Measurements from ENCODE around the gene PACC1.

The PACC1 gene

DNA sequence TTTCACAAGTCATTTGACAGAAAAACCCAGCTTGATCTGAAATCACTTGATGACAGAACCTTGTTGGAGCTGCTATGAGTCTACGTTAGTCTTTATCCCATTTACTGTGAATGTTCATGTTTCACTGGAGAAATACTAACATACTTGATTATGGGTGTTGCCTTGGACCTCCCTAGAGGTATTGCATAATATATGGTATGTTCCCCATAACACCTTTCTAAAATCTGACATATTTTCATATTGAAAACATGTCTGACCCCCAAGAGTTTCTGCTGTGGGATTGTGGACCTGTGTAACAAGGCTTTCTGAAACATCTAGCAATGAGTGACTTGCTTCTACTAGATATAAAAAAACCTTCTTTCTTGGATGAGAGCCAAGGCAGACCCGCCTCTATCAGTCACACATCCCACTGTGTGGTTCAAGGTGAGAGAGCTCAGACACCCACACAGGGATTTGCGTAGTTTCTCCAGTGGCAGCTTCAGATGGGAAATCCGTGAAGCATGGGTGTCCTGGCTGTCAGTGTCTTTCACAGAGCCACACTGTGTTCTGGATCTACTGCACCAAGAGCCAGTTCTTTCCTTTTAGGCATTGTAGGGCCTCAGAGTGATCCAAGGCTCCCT, 22.6 kb upstream of the PACC1 start:
- DNase-seq = no peak

GRCh38 chr1:212434992-212435391, 20.3 kb upstream of the PACC1 start:
- no peak for DNase-seq

- DNase-seq = no peak
These were observed 19.1 kb upstream of the PACC1 start for GRCh38 chr1:212433577-212434462.

DNA sequence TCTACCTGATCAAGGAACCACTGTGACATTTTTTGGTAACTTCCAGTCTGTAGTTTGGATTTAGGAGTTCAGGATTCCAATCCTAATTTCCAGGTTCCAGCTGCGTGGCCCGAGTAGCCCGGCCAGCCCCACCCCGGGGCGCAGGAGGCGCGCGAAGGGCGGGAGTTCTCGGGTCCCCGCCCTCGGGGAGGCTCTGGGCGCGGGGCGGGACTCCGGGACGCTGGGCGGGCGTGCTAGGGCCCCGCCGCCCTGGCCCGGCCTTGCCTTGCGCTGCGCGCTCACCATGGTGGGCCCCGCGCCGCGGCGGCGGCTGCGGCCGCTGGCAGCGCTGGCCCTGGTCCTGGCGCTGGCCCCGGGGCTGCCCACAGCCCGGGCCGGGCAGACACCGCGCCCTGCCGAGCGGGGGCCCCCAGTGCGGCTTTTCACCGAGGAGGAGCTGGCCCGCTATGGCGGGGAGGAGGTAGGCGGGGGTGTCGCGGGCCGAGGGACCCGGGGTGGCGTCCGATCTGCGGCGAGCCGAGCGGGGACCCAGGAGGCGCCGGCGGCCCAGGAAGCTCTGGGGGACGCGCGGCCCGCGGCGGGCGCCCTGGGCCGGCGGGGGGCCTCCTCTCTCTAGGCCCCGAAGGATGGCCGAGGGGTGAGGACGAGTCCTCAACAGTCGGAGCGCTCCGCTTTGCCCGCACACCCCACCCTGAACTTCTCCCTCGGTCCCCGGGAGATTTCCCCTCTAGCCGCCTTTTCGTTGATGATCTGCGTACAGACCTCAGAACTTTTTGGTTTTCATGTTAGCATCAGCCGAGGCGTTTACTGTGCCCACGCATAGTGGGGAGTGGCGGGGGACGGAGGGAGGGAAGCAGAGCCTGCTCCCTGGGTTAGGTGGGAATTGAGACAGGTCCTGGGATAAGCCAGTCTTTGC, 18.2 kb upstream of the PACC1 start, which contains the start of gene NENF:
Gene NENF (plus strand): TSS at position 260 of the 916 bp plus-strand sequence. CDS start 24 bp downstream, at position 284.
- peak; percentile 74 for DNase-seq

- no peak for DNase-seq
These were observed 17.6 kb upstream of the PACC1 start for GRCh38 chr1:212432272-212432660.

- DNase-seq = no peak
These were observed 17.0 kb upstream of the PACC1 start for GRCh38 chr1:212431644-212432043.

- DNase-seq = no peak
These were observed 16.3 kb upstream of the PACC1 start for GRCh38 chr1:212430955-212431394.

DNA sequence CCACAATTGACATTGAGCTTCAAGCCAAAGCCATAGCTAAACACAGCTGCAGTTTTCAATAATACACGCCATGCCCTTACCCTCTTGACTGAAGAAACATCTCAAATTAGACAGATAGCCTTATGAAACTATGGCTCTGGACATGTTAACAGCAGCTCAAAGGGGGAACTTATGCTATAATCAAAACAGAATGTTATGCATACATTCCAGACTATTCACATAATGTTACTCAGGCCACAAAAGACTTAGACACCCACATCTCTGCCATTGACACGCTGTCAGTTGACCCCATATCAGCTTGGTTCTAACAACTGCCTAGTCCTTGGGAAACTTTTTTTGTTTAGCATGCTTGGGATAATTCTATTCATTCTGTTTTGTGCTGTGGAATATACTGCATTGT, 15.7 kb upstream of the PACC1 start:
- DNase-seq = no peak

GRCh38 chr1:212428496-212428895, 13.8 kb upstream of the PACC1 start:
- no peak for DNase-seq

DNA sequence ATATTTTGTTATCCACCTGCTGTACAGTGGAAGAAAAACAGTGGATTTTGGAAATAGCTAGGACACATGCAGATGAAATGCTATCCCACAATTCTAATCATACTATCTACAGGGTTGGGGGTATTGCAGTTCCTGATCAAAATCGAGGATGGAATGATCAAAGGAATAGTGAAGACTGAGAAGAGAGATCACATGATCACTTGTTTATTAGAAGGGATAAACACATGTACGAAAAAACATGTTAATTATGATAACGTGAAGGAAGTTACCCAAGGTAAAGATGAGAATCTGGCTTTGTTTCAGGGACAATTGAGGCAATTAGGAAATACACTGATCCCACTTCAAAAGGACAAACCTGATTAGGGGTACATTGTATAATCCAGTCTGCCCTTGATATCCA, 9.2 kb upstream of the PACC1 start:
- no peak for DNase-seq

GRCh38 chr1:212421165-212421564, 6.5 kb upstream of the PACC1 start:
- DNase-seq = no peak

DNA sequence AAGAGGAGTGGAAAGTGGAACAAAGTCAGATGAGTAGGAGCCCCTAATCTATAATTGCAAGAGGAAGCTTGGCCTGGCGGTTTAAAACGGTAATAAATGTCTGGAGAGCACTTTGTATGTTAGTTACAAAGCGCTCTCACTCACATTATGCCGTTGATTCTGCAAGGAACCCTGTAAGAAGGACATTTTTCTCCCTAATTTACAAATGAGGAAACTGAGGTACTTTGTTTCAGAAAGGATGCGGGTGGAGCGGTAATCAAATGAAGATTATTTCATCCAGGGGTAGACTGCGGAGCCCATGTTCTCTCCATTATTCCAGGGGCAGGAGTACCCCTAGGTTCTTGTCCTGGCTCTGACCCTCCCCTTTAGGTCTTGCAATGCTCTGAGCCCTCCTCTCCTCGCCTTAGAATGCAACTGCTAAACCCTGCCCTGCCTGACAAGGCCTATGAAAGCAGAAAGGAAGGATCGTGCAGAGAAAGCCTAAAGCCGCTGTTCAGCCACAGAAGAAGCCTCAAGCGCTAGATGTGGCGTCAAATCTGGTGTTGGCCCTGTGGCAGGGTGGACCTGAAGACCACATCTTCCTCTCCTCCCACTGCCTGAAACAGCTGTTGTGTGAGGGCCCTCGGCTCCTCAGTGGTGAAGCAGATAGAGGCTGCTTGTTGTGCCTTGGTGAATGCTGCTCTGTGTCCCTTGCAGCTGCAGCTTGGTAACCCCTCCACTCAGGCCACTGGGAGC, 588 bp upstream of the PACC1 start:
- DNase-seq = no peak

GRCh38 chr1:212413902-212414327, 771 bp downstream of the PACC1 start:
- no peak for DNase-seq

DNA sequence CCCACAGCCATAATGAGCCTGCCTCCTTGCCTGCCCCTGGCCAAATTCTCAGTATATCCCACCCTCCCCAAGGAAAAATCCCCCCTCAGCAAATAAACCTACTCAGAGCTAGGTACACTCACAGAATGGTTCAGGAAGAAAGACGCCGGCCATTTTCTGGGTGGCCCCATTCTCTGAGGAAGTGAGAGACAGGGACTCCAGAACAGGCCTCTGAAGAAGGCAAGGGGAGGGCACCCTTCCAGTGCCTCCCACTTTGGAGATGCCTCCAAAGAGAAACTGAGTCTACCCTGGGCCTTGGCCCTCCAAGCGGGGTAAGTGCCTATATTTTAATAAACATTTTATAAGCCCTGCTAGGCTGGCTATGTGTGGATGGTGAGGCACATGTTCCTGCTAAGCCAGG, 2.3 kb downstream of the PACC1 start:
- DNase-seq = no peak

GRCh38 chr1:212410231-212410820, 4.4 kb downstream of the PACC1 start:
- DNase-seq = no peak

GRCh38 chr1:212402666-212403321, 11.9 kb downstream of the PACC1 start:
- DNase-seq = no peak

- DNase-seq = no peak
These were observed 12.7 kb downstream of the PACC1 start for GRCh38 chr1:212401838-212402582.

- no peak for DNase-seq
These were observed 13.6 kb downstream of the PACC1 start for GRCh38 chr1:212401042-212401441.

GRCh38 chr1:212397171-212397570, 17.5 kb downstream of the PACC1 start:
- DNase-seq = no peak

GRCh38 chr1:212396638-212397037, 18.0 kb downstream of the PACC1 start:
- no peak for DNase-seq

Data from CD4-positive, alpha-beta T cell treated with Interleukin-10 for 1 hour (primary cell).